ENCODE data around the gene BNIP2.

DNA sequence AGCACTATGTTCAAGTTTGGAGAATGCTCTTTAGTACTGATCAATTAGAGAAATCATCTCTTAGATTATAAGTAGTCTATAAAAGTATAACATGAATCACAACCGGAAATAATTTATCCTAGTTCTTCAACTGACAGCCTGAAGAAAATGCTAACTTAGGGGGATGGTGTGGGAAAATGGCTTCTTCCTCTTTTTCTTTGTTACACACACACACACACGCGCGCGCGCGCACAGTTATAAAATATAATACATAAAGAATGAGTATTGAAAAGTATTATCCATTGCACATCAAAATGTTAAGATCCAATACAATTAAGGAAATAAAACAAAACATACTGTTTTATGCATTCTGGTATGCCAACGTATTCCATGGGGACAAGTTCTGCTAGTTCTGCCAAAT is 20.6 kb downstream of the BNIP2 start:
- TF ChIP-seq ZNF274 (IDR thresholded peaks at IDR 0.05; ENCODE audit: low read depth, low read length) (no peak), YY1 (IDR thresholded peaks at IDR 0.05; ENCODE audit: insufficient read depth, insufficient read length) (no peak), SUZ12 (IDR thresholded peaks at IDR 0.05; ENCODE audit: extremely low read depth, insufficient read depth, insufficient read length) (no peak)
